GM21825 (cell line): Measurements from ENCODE around the gene MAGEB2.
A peak's percentile ranks its signal among the peaks of the same experiment; 100 is the strongest.
"Not testable (repeated sequence)": the region's sequence is repeated elsewhere in the genome, so short reads cannot be mapped to it uniquely, and the experiment has no call there.

Experiments
- ATAC-seq: cut with Tn5 transposase; IDR thresholded peaks from one replicate; pipeline ENCODE4 v1.9.1; 2021; ENCODE audit warnings: mild to moderate bottlenecking, moderate library complexity; ENCODE audit not compliant: unreplicated experiment

Gene MAGEB2, protein sequence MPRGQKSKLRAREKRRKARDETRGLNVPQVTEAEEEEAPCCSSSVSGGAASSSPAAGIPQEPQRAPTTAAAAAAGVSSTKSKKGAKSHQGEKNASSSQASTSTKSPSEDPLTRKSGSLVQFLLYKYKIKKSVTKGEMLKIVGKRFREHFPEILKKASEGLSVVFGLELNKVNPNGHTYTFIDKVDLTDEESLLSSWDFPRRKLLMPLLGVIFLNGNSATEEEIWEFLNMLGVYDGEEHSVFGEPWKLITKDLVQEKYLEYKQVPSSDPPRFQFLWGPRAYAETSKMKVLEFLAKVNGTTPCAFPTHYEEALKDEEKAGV

DNA sequence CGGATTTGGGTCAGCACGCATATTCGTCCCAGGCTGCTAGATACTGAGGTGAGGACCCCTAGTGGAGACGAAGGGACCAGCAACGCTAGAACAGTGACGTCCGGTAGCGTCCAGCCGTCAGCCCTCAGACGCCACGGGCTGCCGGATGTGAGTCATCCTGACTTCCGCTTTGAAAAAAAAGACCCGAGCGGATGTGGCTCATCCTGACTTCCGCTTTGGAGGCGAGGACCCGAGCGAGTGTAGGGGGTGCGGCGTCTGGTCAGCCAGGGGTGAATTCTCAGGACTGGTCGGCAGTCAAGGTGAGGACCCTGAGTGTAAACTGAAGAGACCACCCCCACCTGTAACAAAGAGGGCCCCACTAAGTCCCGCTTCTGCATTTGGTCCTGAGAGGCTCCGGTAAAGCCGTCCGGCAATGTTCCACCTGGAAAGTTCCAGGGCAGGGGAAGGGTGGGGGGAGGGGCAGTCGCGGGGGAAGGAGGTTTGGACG, at the start of gene MAGEB2:
Gene MAGEB2, plus strand, starts transcription at position 207 of the 487 bp plus-strand sequence. CDS start 3,018 bp downstream, outside the sequence.
- no peak for ATAC-seq

- ATAC-seq, result no peak
These were observed 44.5 kb upstream of the MAGEB2 start for GRCh38 chrX:30170900-30171299.

GRCh38 chrX:30181353-30181752, 34.0 kb upstream of the MAGEB2 start:
- ATAC-seq, result no peak

- no peak for ATAC-seq
These were observed 31.8 kb upstream of the MAGEB2 start for GRCh38 chrX:30183554-30183953.

- ATAC-seq, result no peak
These were observed 24.9 kb upstream of the MAGEB2 start for GRCh38 chrX:30190426-30190825.

GRCh38 chrX:30193910-30194309, 21.5 kb upstream of the MAGEB2 start:
- ATAC-seq, result not testable (repeated sequence)

GRCh38 chrX:30196322-30196721, 19.0 kb upstream of the MAGEB2 start:
- ATAC-seq, result no peak

DNA sequence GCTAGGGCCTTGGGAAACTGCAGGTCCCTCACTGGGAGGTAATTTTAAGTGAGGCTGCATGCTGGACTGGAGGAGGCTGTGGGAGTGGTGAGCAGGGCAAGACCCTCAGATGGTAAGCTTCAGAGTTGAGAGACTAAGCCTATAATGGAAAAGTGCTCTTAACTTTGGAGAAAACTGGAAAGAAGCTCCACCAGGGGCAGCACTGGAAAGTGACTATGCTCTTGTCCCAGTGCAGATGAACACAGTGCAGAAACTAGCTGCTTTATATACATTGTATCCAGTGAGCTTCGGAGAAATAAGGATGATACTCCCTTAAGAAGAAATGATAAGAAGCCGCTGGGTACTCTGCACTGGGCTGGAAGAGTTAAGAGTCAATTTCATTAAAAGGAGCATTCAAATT, 3.2 kb upstream of the MAGEB2 start:
- no peak for ATAC-seq

- ATAC-seq, result no peak
These were observed 2.1 kb downstream of the MAGEB2 start for GRCh38 chrX:30217465-30217864.

DNA sequence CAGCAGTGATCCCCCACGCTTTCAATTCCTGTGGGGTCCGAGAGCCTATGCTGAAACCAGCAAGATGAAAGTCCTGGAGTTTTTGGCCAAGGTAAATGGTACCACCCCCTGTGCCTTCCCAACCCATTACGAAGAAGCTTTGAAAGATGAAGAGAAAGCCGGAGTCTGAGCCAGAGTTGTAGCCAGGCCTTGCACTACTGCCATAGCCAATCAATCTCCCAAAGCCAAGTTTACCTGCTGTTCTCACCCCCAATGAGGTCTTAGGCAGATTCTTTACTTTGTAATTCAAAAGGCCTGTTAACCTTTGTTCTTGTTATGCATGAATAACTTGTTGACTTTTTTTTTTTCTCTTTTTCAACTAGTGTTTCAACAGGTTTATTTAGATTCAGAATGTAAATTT, 4.0 kb downstream of the MAGEB2 start:
- no peak for ATAC-seq

- ATAC-seq, result no peak
These were observed 5.3 kb downstream of the MAGEB2 start for GRCh38 chrX:30220661-30221060.

GRCh38 chrX:30224536-30224935, 9.2 kb downstream of the MAGEB2 start:
- ATAC-seq, result no peak

GRCh38 chrX:30228526-30228925, 13.2 kb downstream of the MAGEB2 start:
- ATAC-seq, result no peak

GRCh38 chrX:30230395-30230794, 15.0 kb downstream of the MAGEB2 start, which contains the start of gene MAGEB3:
MAGEB3 (plus strand) TSS chrX:30230657; CDS start chrX:30235925, 5,268 bp downstream.
- no peak for ATAC-seq

DNA sequence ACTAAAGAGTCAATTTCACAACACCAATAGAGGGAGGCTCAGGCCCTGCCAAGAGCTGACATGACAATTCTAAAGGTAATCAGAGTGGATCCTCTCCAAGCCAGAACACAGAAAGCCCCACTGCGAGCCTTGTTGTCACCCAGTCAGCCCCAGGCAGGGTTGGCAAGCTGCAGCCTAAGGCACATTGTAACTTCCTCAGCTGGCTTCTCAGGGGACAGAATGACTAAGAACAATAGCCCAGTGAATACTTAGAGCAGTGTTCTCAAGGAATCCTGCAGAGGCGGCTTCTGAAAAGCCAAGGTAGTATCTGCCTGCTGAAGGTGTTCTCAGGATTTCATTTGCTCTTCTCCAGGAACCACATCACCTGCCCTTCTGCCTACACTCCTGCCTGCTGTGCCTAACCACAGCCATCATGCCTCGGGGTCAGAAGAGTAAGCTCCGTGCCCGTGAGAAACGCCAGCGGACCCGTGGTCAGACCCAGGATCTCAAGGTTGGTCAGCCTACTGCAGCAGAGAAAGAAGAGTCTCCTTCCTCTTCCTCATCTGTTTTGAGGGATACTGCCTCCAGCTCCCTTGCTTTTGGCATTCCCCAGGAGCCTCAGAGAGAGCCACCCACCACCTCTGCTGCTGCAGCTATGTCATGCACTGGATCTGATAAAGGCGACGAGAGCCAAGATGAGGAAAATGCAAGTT, 26.5 kb downstream of the MAGEB2 start, which contains the start of gene MAGEB4:
Gene MAGEB4, plus strand, starts transcription at position 277 of the 692 bp plus-strand sequence. Its CDS starts 136 bp downstream, at position 413.
- ATAC-seq, result no peak

GRCh38 chrX:30246769-30247489, 31.6 kb downstream of the MAGEB2 start, which contains the start of gene MAGEB1:
MAGEB1 (plus strand) TSS chrX:30247146; CDS start chrX:30250494, 3,348 bp downstream.
- no peak for ATAC-seq

GRCh38 chrX:30248854-30249253, 33.5 kb downstream of the MAGEB2 start:
- ATAC-seq, result peak; percentile 72

- ATAC-seq, result peak; percentile 45
These were observed 37.9 kb downstream of the MAGEB2 start for GRCh38 chrX:30253257-30253656.

DNA sequence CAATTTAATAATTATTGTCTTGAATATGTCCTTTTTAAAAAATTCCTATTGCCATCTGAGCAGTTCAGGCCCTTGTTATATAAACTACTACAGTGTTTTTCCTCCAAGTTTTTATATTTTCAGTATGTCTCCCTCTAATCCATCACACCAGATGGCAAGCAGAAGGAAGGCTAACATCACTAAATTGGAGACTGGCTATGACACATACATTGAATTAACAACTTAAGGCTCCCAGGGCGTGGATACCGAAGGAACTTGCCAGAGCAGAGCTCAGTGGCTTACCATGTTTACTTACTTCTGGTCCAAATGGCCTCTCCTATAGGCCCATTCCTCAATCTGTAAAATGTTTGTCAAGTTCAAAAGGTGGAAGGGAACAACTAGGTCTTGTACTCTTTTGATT, 44.6 kb downstream of the MAGEB2 start:
- ATAC-seq, result no peak

DNA sequence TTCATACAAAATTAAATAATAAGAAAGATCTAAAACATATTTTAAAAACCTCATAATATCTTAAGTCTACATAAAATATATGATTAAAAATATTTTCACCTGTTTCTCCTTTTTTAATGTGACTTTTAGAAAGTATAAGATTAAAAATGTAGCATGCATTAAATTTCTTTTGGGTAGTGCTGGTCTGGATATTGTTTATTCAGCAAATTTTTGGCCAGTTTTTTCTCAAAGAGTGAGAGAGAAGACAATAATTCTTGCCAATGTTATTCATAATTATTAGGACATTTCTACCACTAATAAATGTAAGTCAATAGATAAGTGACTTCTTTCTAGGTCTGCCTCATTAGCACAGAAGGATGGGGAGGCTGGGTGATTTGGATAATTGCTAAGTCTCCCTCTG, 45.6 kb downstream of the MAGEB2 start:
- ATAC-seq, result no peak

- ATAC-seq, result no peak
These were observed 47.4 kb downstream of the MAGEB2 start for GRCh38 chrX:30262763-30263162.
